Measurements from ENCODE around the gene HPCAL1.
"Not testable (repeated sequence)": the region's sequence is repeated elsewhere in the genome, so short reads cannot be mapped to it uniquely, and the experiment has no call there.

The HPCAL1 gene

DNA sequence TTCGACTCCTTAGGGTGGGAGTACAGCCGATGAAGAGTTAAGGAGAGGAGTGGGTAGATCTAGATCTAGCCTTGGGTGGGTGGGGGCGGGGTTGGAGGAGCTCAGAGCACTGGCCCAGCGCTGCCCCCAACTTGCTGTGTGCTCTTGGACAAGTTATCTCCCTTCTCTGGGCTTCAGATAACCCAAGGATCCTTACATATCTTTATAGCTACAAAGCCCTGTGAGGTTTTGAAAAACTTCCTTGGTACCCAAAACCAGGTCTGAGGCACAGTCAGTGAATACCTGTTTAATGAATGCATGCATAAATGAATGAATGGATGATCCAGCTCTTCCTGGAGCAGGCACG, 146.8 kb downstream of the HPCAL1 start:
- no peak for DNase-seq (ENCODE audit: insufficient read length, low spot score)

DNA sequence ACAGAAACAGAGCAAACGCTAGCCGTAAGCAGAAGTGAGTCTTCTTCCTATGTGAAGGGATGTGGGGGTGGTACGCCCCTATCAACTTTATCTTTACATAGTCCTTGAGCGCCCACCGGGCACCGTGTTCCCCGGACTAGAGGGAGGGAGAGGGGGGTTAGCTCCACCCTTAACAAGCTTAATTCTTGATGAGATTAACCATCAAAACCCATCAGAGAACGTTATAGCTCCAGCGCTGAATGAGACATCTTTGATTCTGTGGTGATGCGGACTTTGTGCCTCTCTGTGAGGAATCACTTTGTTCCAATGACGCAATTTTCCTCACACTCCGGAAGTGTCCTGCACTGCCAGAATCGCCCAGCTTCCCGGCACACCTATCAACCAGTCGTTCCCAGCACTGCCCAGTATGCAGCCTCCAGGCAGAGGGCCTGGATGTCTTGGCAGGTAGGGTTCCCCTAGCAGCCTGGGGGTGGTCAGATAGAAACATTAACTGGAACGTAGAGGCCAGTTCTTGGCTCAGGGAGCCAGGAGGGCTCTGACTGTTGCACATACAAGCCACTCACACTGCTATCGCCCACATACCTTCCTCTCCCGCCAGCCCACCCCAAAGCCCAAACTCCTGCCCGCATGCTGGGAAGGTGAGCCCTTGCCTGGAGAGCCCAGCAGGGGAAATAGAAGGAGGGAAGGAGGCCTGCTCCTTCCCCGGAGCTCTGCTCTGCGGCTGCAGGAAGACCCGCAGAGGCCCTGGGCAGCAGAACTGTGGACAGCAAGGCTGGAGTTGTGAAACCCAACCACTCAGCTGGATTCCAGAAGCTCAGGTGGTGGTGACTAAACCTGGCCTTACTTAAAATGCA, 147.4 kb downstream of the HPCAL1 start:
- no peak for FAIRE-seq
- no peak for DNase-seq (ENCODE audit: insufficient read length, low spot score)

More for the DNA sequence above, 146.8 kb downstream of the HPCAL1 start:
- FAIRE-seq: no peak

DNA sequence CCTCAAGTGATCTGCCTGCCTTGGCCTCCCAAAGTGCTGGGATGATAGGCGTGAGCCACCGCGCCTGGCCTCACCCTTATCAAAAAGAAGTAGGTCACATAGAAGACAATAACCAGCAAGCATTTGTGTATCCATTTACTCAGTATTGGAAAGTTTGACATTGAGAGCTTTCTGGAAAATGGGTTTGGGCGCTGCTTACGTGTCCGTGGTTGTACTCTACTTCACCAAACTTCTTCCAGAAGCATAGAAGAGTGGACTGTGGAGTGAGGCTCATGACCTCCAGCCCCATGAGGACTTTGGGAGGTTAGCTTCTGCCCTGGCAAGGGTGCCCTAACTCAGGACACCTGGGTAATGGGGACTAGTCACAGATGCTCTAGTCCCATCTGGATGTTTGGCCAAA, 149.1 kb downstream of the HPCAL1 start:
- DNase-seq (ENCODE audit: insufficient read length, low spot score) (no peak), FAIRE-seq (no peak)

DNA sequence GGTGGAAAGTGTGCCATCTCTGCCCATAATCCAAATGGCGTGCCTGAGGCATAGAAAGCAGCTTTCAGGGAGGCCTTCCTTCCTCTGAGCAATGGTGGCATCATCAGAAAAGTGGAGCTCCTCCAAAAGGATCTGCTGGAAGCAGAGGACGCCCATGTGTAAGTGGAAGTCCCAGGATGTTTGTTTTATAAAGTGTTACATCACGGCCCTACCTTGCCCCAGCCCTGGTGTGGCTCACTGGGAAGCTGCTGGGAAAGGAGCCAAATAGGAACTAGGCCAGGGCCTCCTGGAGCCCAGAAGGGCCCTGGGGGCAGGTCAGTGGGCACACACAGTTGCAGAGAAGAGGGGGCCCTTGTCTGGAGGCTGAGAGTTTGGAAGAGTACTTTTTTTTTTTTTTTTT, 149.6 kb downstream of the HPCAL1 start:
- FAIRE-seq: no peak
- peak; percentile 88 for DNase-seq (ENCODE audit: insufficient read length, low spot score)

DNA sequence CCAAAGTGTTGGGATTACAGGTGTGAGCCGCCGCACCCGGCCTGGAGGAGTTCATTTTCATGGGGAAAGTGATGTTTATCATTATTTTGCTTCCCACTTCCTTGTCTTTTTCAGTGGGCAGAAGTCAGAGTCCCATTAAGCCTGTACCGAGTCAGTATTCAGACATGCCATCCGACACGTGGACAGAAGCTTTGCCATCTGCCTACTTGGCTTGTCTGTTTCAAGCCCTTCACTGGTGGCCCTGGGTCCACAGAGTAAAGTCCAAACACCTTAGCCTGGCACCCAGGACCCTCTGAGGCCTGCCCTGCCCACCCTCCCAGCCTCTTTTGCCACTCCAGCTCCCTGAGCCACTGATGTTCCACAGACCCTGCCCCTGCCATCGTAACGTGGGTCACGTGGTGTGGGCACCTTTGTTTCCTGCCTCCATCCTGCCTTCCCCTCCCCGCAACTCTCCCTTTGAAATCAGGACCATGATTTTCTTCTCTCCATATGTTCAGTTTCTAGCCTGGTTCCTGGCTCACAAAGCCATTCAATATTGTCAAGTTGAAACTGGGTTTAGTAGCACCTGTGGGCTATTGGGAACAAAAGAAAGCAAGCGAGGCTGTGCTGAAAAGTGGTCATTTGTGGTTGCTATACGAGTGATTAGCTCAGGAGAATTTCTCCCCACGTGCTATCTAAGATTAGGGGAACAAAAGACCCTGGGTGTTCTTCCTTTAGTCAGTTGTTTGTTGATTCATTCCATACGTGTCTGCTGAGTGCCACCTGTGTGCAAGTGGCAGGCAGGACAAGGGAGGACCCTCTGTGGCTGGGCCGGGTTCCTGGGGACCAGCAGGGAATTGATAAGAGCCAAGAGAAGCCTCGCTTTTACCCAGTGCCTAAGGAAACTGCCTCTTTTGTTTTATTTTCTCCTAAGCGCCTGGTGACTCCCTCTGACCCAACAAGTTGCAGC, 150.5 kb downstream of the HPCAL1 start:
- FAIRE-seq (no peak), DNase-seq (ENCODE audit: insufficient read length, low spot score) (no peak)

DNA sequence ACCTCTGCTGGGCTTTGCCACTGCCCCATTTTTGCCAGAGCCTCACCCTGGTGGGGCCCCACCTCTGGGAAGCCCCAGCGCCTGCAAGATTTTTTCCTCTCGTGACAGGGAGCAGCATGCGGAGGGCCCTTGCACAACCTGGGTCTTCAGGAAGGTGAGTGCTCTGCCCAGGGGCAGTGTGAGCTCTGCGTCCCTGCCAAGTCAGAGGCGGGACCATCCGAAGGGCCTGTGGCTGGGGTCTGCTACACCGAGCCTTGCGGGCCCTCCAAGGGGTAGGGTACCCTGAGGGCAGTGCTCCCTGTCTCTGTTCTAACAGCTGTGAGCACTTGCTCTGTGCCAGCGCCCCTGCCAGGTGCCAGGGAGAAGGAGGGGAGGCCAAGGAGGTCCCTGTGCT, 151.2 kb downstream of the HPCAL1 start:
- FAIRE-seq (no peak), DNase-seq (ENCODE audit: insufficient read length, low spot score) (no peak)

DNA sequence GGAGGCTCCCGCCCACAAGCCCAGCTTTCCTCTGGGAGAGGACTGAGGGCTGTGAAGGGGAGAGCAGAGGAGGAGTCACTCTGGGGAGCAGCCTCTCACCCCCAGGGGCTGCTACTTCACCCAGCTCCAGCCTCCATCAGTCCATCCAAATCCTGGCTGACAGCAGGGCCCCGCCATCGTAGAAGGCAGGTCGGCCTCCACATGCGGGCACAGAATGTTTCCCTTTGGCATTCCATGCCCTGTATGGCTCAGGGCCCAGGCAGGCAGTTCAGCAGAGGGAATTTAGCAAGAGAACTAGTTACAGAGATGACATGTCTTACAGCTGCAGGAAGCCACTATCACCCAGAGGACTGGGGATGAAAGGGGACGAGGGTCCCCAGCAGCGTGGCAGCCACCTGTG, 151.8 kb downstream of the HPCAL1 start:
- FAIRE-seq: no peak
- DNase-seq (ENCODE audit: insufficient read length, low spot score): no peak

DNA sequence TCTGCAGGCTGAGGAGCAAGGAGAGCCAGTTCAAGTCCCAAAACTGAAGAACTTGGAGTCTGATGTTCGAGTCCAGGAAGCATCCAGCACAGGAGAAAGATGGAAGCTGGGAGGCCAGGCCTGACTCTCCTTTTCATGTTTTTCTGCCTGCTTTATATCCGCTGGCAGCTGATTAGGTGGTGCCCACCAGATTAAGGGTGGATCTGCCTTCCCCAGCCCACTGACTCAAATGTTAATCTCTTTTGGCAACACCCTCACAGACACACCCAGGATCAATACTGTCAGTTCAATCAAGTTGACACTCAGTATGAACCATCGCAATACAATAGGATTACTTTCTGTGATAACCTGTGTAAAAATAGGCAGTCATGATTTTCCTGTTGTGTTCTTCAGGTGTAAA, 154.5 kb downstream of the HPCAL1 start:
- DNase-seq (ENCODE audit: insufficient read length, low spot score); FAIRE-seq: not testable (repeated sequence)

DNA sequence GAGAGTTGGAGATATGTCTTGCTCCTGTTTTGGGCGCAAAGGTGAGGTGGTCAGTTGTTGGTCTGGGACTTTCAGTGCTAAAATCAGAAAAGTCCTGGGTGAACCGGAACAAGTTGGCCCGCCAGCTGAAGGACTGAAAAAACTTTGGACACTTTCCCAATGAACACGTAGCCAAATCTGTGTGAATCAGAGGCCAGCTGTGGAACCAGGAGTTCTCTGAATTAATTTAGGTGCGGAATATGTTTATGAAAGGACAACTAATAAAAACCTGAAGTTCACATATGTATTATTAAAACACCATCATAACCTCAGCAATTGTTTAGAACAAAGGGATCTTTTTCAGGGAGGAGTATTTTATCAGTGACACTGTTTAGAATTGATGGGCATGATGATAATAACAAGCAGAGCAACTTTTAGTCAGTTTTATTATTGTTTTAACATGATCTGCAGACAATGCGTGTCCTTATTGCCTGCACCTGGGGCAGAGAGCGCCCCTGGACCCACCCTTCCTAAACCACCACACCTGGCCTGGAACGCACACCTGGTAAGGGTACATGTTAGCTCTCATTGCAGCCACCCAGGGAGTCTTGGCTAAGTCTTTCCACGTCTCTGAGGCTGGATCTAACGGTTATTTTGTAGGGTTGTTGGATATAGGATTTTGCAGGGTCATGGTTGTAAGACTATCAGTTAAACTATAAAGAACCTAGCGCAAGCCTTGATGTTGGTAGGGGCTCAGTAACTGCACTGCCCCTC, 155.3 kb downstream of the HPCAL1 start:
- FAIRE-seq (no peak), DNase-seq (ENCODE audit: insufficient read length, low spot score) (no peak)

DNA sequence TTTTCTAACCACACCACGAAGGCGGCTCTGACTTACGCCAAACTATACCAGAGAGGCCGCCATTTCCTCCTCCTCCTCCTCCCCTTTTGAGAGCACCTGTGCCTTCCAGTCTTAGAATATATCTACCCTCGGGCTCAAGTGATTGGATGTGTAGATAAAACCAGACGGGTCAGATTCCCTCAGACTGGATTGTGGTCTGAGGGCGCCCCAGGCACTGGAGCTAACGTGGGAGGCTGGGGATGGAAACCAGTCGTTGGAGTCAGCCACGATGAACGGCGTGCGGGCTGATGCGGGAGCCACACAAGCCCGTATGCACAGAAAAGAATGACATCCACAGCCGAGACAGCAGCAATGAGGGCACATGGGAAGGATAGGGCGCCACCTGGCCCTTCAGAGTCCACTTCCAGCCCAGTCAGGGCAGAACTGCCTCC, 157.7 kb downstream of the HPCAL1 start:
- FAIRE-seq (no peak), DNase-seq (ENCODE audit: insufficient read length, low spot score) (no peak)

DNA sequence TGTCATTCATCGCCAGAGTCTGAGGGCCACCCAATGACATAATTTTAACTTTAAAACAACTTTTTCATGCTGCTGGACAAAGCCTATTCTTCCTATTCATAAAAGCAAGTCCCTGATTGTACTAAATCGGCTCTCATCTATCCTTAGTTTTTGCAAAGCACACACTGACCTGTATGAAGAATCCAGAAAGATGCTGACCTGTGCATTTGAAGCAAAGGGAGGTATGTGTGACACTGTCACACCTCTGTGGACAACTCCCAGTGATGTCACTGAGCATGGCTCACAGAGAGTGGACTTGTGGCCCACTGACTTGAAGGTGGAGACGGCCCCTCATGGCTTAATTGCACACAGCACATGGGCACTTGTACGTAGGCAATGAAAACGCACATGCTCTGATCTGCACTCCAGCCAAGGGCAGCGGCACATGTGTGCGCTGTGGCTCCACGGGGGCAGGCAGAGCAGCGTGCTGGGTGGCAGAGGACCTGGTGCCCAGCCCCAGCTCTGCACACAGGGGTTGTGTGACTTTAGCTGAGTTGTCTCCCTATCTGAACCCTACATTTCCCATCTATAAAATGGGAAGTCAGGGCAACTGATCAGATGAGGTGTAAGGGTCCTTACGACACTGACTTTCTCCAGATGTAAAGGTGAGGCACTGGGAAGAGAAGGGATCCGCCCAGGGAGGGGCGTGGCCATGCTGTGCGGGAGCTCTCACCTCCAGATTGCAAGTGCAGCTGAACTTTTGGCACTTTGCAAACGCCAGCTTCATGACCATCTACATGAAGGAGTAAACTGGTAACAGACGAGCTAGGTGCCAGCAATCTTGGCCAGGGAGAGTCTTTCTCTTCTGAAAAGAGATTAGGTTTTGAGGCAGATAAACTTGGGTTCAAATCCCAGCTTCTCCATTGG, 159.7 kb downstream of the HPCAL1 start:
- DNase-seq (ENCODE audit: insufficient read length, low spot score): no peak
- FAIRE-seq: peak; percentile 20

DNA sequence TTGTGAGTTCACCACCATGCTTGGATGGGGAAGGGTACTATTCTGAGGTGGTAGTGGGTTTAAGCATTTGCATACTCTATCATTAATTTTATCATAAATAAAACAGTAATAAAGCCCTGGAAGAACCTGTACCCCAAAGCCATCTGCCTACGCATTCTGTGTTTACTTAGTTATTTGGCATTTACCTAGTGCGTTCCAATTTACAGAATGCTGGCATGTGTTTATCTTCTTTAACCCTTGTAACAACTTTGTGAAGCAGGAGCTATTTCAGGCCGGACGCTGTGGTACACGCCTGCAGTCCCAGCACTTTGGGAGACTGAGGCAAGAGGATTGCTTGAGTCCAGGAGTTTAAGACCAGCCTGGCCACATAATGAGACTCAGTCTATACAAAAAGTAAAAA, 163.2 kb downstream of the HPCAL1 start:
- no peak for DNase-seq (ENCODE audit: insufficient read length, low spot score)
- FAIRE-seq: no peak

DNA sequence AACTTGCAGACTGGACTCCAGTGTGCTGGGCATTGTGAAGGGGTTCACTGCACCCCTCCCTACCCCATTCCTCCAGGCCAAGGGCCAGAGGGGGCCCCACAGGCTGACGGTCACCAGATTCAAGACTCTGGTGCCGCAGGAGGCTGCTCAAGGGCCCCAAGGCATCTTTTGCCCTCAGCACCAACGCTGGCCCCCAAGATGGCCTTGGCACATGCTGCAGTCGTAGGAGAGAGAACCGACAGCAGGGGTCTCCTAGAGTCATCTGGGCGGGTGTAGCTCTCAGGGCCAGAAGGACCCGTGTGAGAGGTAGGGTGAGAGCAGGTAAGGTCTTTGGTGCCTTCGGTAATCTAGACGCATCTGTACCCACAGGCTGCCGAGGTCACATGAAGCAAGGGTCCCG, 164.1 kb downstream of the HPCAL1 start:
- no peak for FAIRE-seq
- DNase-seq (ENCODE audit: insufficient read length, low spot score): no peak

DNA sequence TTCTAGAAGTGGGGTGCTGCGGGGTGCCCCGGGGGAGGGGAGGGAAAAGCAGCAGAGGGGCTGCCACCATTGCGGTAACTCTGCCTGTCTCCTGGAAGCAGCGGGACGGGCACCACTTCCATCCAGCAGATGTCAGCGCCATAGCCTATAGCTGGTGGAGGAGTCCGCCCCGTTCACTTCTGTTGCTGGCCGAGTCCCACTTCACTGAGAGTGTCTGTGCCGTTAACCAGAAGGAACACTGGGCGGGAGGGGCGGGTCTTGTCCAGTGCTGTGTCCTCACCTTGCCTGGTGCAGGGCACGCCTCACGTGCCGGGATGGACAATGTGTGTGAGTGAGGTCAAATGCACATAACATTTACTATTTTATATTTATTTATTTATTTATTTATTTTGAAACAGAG, 164.7 kb downstream of the HPCAL1 start:
- DNase-seq (ENCODE audit: insufficient read length, low spot score): no peak
- no peak for FAIRE-seq

DNA sequence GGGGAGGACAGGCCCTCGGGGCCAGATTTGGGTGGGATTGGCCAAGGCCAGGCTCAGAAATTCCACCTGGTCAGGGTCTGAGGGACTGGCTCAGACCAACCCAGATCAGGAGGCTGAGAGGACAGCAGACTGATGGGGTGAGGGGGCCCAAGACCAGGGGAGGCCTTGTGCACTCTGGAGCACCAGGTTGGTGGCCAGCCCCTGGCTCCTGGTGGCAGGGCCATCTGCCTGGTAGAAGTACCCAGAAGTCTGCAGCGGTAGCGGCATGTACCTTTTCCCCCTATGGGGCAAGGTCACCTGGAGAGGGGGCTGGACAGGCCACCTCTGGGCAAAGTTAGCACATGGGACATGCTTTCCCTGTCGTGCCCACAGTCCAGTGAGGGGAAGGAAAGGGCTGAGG, 166.6 kb downstream of the HPCAL1 start:
- DNase-seq (ENCODE audit: insufficient read length, low spot score) (no peak), FAIRE-seq (no peak)

DNA sequence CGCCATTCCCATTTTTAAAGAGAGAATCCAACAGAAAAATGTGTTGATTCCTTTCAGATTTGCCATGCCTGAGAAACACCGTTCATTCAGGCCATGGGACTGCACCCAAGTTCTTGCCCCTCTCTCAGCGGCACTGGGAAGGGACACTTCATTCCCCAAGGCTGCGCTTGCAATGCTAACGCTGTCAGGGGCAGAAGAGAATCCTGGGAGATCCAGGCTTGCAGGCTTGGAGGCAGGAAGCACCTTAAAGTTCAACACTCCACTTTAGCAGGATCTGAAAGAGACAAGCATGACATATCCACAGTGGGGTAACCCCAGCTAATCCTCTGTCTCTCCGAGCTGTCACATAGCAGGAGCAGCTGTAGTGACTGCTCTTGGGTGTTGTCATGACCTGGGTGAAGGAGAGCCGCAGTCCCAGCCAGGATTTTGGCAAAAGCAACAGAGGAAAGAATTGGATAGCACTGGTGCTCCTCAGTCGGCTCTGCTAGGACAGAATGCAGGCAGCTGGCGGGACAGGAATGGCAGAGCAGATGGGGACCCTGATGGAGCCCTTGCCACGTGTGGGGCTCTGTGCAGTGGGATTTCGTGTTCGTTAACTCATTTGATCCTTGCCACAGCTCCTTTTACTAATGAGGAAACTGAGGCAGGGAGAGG, 167.4 kb downstream of the HPCAL1 start:
- FAIRE-seq (no peak), DNase-seq (ENCODE audit: insufficient read length, low spot score) (no peak)

DNA sequence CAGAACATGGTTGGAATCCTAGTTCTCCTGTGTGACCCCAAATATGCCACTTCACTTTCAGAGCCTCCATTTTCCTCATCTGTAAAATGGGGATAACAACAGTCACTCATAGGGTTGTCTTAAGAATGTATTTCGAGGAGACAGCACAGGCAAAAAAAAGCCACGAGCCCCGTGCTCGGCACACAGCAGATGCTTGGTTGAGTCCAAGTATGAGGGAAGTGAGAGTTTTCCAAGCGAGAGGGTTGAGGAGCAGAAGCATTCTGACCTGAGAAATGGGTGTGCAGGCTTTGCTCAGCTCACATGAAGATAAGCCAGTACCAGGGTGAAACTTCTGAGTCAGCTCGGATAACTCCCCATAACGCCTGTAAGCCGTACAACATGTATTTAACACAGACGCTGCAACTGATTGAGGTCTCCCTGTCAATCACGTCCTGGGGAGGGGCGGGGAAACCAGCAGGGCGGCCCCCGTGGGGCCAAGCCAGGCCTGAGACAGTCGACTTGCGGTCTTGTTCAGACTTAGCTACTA, 168.4 kb downstream of the HPCAL1 start:
- FAIRE-seq (peak; percentile 44), DNase-seq (ENCODE audit: insufficient read length, low spot score) (no peak)

DNA sequence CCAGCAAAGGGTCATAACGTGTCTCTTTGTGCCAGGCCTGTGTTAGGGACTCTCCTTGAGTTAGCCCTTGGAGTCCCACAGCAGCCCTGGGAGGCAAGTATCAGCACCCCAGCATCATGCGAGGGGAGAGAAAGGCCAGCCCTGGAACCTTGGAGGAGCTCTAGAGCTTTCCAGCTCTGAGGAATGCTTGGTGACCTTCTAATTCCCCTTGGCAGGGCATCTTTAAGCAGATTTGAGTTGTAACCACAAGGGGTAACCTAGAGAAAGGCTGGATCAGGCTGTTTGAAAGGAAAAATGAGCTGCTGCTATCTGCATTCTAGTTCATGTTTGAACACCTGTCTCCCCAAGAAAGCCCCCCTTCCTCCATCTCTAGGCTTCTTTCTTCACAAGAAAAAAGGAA, 169.3 kb downstream of the HPCAL1 start:
- DNase-seq (ENCODE audit: insufficient read length, low spot score) (peak; percentile 25), FAIRE-seq (no peak)

DNA sequence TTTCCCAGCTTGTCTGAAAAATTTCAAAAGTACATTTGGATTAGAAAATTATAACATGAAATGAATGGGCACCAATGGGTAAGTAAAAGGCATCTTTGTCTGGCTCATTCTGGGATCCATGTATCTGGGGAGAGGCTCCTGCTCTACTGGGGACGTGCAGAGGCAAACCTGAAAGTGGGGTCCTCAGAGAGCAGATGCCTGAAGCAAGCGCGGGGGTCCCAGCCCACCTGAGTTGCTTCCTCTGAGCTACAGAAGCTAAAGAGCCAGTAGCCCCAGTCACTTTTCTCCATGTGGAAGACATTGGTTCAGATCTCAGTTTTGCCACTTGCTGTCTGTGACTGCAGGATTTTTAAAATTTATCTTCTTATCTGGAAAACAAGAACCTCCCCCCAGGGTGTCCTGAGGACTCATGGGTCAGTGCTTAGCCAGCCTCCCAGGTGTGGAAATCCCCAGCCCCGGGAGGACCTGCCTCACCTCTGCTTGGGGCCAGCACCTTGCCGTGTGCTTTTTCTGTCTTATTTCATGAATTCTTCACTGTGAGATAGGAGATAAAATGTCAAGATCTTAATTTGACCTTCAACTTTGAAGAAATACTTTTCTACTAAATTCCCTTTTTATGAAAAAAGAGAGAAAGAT, 170.5 kb downstream of the HPCAL1 start:
- DNase-seq (ENCODE audit: insufficient read length, low spot score) (no peak), FAIRE-seq (no peak)
